Glutamatergic neuron (in vitro differentiated cells): ENCODE measurements around the gene WWOX. TPM values are rescaled to one million over a fixed set of nuclear protein-coding genes. Genes with fewer than 3 reads are reported as not detected.

Source experiments
- DNase-seq: peaks from one replicate; pipeline ENCODE4 v3.0.0; 2022
- H3K27ac Mint-ChIP-seq: one replicate; pipeline ENCODE4 v1.8.0; 2020; ENCODE audit warnings: mild to moderate bottlenecking, mixed read lengths, inconsistent platforms; ENCODE audit not compliant: unreplicated experiment
- H3K27me3 Mint-ChIP-seq: one replicate; pipeline ENCODE4 v1.8.0; 2020; ENCODE audit warnings: mild to moderate bottlenecking, moderate library complexity, mixed read lengths, inconsistent platforms; ENCODE audit not compliant: unreplicated experiment
- H3K36me3 Mint-ChIP-seq: one replicate; pipeline ENCODE4 v1.8.0; 2020; ENCODE audit warnings: mild to moderate bottlenecking, mixed read lengths, inconsistent platforms; ENCODE audit not compliant: unreplicated experiment
- H3K4me1 Mint-ChIP-seq: one replicate; pipeline ENCODE4 v1.8.0; 2020; ENCODE audit warnings: mild to moderate bottlenecking, low read depth, mixed read lengths, inconsistent platforms; ENCODE audit not compliant: unreplicated experiment
- H3K4me3 Mint-ChIP-seq: one replicate; pipeline ENCODE4 v1.8.0; 2020; ENCODE audit warnings: mild to moderate bottlenecking, mixed read lengths, inconsistent platforms; ENCODE audit not compliant: unreplicated experiment
- H3K9me3 Mint-ChIP-seq: one replicate; pipeline ENCODE4 v1.8.0; 2020; ENCODE audit warnings: mild to moderate bottlenecking, moderate library complexity, mixed read lengths, inconsistent platforms; ENCODE audit not compliant: unreplicated experiment
- total RNA-seq: library from RNA; stranded (reverse); fragmentation: NEBNext Ultra II Directional; extraction: Animal tissue kit (Norgen Biotek cat#: 25700); gene quantifications from one replicate; pipeline ENCODE4 v1.2.1, GENCODE V29; 2021; ENCODE audit not compliant: unreplicated experiment
- TF ChIP-seq, protein P1 (sequence below): fragments of 200-600 bp; sonication (generic); IDR thresholded peaks from one replicate; pipeline ENCODE4 v1.5.0; 2021; ENCODE audit not compliant: partially characterized antibody, unreplicated experiment

WWOX gene
- total RNA-seq, 1 donor from 2014 or later: 10.3 TPM

DNA sequence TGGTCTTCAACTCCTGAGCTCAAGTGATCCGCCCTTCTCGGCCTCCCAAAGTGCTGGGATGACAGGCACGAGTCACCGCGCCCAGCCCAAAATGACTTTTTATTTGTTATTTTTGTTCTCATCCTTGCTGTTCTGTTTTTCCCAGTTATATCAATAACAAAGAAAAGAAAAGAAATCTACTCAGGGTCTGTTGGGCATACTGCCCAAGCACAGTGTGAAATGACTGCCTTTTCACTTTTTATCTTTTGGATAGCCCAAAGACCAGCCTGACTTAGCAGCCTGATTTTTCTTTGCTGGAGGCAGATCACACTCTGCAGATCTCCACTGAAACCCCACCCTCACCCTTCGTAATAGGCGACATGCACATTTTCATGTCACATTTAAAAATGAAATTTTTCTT lies 1007.8 kb downstream of the WWOX start:
- H3K9me3 Mint-ChIP-seq: no peaks in the 10 kb centered on the region
- H3K36me3 Mint-ChIP-seq: no peaks in the 10 kb centered on the region
- H3K27me3 Mint-ChIP-seq: no peaks in the 10 kb centered on the region
- TF ChIP-seq, protein P1, sequence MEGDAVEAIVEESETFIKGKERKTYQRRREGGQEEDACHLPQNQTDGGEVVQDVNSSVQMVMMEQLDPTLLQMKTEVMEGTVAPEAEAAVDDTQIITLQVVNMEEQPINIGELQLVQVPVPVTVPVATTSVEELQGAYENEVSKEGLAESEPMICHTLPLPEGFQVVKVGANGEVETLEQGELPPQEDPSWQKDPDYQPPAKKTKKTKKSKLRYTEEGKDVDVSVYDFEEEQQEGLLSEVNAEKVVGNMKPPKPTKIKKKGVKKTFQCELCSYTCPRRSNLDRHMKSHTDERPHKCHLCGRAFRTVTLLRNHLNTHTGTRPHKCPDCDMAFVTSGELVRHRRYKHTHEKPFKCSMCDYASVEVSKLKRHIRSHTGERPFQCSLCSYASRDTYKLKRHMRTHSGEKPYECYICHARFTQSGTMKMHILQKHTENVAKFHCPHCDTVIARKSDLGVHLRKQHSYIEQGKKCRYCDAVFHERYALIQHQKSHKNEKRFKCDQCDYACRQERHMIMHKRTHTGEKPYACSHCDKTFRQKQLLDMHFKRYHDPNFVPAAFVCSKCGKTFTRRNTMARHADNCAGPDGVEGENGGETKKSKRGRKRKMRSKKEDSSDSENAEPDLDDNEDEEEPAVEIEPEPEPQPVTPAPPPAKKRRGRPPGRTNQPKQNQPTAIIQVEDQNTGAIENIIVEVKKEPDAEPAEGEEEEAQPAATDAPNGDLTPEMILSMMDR: no peak
- no peak overlapping the region for H3K4me3 Mint-ChIP-seq
- DNase-seq: no peak
- no peaks in the 10 kb centered on the region for H3K4me1 Mint-ChIP-seq
- no peak overlapping the region for H3K27ac Mint-ChIP-seq

DNA sequence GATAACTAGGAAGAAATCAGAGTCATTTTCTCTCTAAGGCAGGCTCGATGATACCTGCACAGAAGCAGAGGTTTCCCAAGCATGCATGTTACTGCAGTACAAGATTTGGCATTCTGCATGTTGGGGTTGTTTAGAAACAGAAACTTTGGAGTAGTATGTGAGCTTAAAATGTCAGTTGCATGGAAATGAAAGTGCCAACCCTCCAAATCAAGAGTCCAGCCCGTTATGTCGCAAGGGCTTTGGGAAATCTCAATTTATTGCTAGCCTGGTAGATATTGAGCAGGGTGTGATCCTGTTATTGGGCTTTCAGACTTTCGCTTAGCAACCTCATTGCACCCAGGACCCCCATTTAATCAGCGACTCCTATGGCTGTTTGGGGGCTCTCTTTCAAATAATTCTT lies 1010.3 kb downstream of the WWOX start:
- no peaks in the 10 kb centered on the region for H3K27me3 Mint-ChIP-seq
- no peaks in the 10 kb centered on the region for H3K4me1 Mint-ChIP-seq
- H3K9me3 Mint-ChIP-seq: no peaks in the 10 kb centered on the region
- no peak for DNase-seq
- no peak overlapping the region for H3K27ac Mint-ChIP-seq
- TF ChIP-seq, protein P1: no peak
- no peaks in the 10 kb centered on the region for H3K36me3 Mint-ChIP-seq
- no peak overlapping the region for H3K4me3 Mint-ChIP-seq

DNA sequence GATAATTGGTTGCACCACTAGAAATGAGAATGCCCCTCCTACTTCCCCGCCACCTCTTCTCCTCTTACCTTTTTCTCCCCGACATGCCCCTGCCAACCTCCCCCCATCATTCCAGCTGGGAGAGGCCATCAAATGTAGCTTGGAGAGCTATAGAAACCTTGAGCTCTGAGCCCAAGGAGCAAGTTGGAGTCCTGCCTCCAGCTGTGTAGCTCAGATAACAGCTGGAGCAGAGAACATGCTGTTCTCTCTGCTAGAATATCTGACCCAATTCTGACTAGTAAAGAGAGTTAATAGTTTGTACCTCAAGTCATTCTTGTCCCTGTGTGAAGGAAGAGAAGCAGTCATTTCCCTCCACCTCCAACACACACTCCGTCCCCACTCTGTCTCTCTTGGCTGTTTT lies 1010.8 kb downstream of the WWOX start:
- Mint-ChIP-seq H3K9me3 (no peaks in the 10 kb centered on the region), H3K36me3 (no peaks in the 10 kb centered on the region), H3K27me3 (no peaks in the 10 kb centered on the region), H3K27ac (no peak overlapping the region), H3K4me3 (no peak overlapping the region), H3K4me1 (no peaks in the 10 kb centered on the region)
- no peak for DNase-seq
- TF ChIP-seq, protein P1: no peak

DNA sequence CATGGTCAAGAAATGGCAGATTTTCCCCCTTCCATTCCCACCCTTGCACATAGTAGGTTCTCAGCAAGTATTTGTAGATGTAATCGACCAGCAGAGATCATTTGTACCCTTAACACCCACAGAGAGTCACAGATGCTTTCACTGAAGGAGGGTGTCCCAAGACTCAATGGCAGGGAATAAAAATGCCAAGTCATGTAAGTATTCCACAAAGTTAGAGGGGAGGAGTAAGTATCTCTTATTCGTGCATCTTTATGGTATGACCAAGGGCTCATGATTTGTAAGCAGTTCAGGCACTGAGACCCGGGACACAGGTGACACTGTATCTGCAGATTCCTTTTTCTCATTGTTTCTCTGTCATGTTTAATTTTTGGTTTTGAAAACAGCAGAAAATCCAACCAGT lies 1011.5 kb downstream of the WWOX start:
- no peaks in the 10 kb centered on the region for H3K9me3 Mint-ChIP-seq
- H3K27me3 Mint-ChIP-seq: no peaks in the 10 kb centered on the region
- H3K4me1 Mint-ChIP-seq: no peaks in the 10 kb centered on the region
- H3K4me3 Mint-ChIP-seq: no peak overlapping the region
- H3K36me3 Mint-ChIP-seq: no peaks in the 10 kb centered on the region
- H3K27ac Mint-ChIP-seq: no peak overlapping the region
- DNase-seq: no peak
- TF ChIP-seq, protein P1: no peak

DNA sequence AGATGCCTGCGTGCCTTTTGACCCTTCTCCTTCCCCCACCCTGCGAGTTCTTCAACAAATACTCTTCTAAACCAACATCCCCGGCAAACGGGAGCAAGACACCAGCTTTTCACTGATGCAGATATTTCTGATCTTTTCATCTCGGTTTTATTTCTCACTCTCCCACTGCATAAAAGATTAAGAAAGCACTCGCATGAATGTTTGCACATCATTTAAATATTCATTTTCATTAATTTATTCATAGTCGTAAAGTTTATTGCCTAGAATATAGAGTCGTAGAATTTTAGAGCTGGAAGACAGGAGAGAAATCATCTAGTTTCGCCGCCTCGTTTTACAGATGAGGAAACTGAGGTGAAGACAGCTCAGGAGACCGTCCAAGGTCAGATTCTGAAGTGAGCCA lies 1013.0 kb downstream of the WWOX start:
- no peaks in the 10 kb centered on the region for H3K4me1 Mint-ChIP-seq
- TF ChIP-seq, protein P1: no peak
- H3K4me3 Mint-ChIP-seq: no peak overlapping the region
- no peak for DNase-seq
- no peaks in the 10 kb centered on the region for H3K36me3 Mint-ChIP-seq
- no peak overlapping the region for H3K27ac Mint-ChIP-seq
- no peaks in the 10 kb centered on the region for H3K27me3 Mint-ChIP-seq
- H3K9me3 Mint-ChIP-seq: no peaks in the 10 kb centered on the region
